ENCODE results near the gene GP1BB. TPM values are rescaled to one million over a fixed set of nuclear protein-coding genes. Genes with fewer than 3 reads are reported as not detected.

The GP1BB gene
- total RNA-seq, 1 donor from 2014 or later = not detected

DNA sequence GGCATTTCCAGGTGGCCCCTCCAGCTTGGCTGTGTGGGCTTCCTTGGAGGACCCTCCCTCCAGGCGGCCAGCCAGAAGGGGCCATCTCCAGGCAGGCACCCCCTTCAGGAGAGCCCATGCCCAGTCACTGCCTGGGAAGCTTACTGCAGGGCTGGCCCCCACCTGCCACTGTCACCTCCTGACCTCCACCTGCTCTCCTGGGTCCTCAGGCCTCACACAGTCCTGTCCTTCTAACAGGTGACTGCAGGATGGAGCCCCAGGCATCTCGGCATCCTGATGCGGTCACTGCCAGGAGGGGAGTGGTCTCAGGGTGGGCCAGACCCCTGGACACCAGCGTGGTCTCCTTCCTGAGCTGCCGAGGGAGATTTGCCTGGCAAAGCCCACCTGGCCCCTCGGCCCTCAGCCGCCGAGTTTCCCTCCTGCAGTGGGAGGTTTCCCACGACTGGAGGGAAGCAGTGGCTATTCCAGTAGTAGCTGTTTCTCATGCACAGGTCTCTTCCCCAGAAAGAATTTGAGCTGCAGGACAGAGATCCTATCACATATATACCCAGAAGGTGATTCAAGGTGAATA lies 50.2 kb downstream of the GP1BB start:
- Histone ChIP-seq H3K9me3 (replicated peaks) (no peaks in the 10 kb centered on the region), H3K27ac (replicated peaks) (no peak overlapping the region), H3K36me3 (no peaks in the 10 kb centered on the region), H3K27me3 (ENCODE audit: low read depth) (peaks cover 95% of the 10 kb centered on the region), H3K4me1 (peaks cover 13% of the 10 kb centered on the region), H3K4me3 (no peak overlapping the region)
- intact Hi-C loops (cut with micrococcal nuclease) = no loop called here
- TF ChIP-seq, protein P1, sequence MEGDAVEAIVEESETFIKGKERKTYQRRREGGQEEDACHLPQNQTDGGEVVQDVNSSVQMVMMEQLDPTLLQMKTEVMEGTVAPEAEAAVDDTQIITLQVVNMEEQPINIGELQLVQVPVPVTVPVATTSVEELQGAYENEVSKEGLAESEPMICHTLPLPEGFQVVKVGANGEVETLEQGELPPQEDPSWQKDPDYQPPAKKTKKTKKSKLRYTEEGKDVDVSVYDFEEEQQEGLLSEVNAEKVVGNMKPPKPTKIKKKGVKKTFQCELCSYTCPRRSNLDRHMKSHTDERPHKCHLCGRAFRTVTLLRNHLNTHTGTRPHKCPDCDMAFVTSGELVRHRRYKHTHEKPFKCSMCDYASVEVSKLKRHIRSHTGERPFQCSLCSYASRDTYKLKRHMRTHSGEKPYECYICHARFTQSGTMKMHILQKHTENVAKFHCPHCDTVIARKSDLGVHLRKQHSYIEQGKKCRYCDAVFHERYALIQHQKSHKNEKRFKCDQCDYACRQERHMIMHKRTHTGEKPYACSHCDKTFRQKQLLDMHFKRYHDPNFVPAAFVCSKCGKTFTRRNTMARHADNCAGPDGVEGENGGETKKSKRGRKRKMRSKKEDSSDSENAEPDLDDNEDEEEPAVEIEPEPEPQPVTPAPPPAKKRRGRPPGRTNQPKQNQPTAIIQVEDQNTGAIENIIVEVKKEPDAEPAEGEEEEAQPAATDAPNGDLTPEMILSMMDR (IDR thresholded peaks at IDR 0.05; ENCODE audit: borderline replicate concordance) = no peak
- no peak for DNase-seq

Other genes with a start within 250 kb of the GP1BB start
- gene UFD1, start 244.3 kb upstream of the GP1BB start, total RNA-seq = 41.8 TPM
- gene CDC45, start 243.6 kb upstream of the GP1BB start, total RNA-seq = 0.77 TPM
- 19.5 TPM for gene CLDN5, start 199.1 kb upstream of the GP1BB start, total RNA-seq
- gene SEPTIN5, start 9.0 kb upstream of the GP1BB start, total RNA-seq = 141 TPM
- 8.0 TPM for gene TBX1, start 37.2 kb downstream of the GP1BB start, total RNA-seq
- 2.9 TPM for gene GNB1L, start 131.3 kb downstream of the GP1BB start, total RNA-seq
- 6.6 TPM for gene RTL10, start 131.3 kb downstream of the GP1BB start, total RNA-seq
- gene COMT, start 218.2 kb downstream of the GP1BB start, total RNA-seq = 81.5 TPM
- gene TXNRD2, start 218.3 kb downstream of the GP1BB start, total RNA-seq = 35.2 TPM